HEK293 (cell line): ENCODE results near the gene CLEC12A.

Experiments
- CTCF ChIA-PET: fragments of 350-600 bp; formaldehyde crosslinking; extraction: SDS; loops from one replicate; lab custom pipeline; 2021; ENCODE audit warnings: antibody characterized with exemption; lab: Yijun Ruan, JAX
- POLR2A ChIA-PET: fragments of 300-600 bp; formaldehyde crosslinking; extraction: SDS; loops from one replicate; lab custom pipeline; 2020; ENCODE audit warnings: antibody characterized with exemption, inconsistent platforms; lab: Yijun Ruan, JAX
- H3K27ac ChIP-seq: fragments of 200-500 bp; sonication (Bioruptor generic); 2 replicates; pipeline ENCODE4 v1.5.1; 2014; ENCODE audit warnings: low read depth, low read length, control low read depth, inconsistent platforms; ENCODE audit errors: extremely low read depth
- H3K36me3 ChIP-seq, 2 experiments: fragments of 200-500 bp in 1 of 2; sonication (Bioruptor generic) in 1 of 2; 1 replicate in 1 of 2; 2 replicates in 1 of 2; pipeline ENCODE4 v1.5.1; 2014 to 2017; ENCODE audit warnings: inconsistent platforms in 2 of 2, low read length in 2 of 2; ENCODE audit not compliant: control insufficient read depth in 2 of 2, insufficient read depth in 1 of 2
- H3K4me1 ChIP-seq: fragments of 200-500 bp; sonication (Bioruptor generic); 2 replicates; pipeline ENCODE4 v1.5.1; 2014; ENCODE audit warnings: mild to moderate bottlenecking, low read length, inconsistent platforms; ENCODE audit not compliant: control insufficient read depth, insufficient read depth
- H3K4me3 ChIP-seq: 2 replicates; pipeline ENCODE4 v1.5.1; 2011; ENCODE audit warnings: low read depth, mild to moderate bottlenecking, control low read depth, low read length, moderate library complexity
- H3K9me3 ChIP-seq: fragments of 200-500 bp; sonication (Bioruptor generic); 2 replicates; pipeline ENCODE4 v1.5.1; 2014; ENCODE audit warnings: low read depth, low read length, inconsistent platforms; ENCODE audit not compliant: control insufficient read depth, insufficient read depth
- ATF2 ChIP-seq: fragments of 450-650 bp; formaldehyde crosslinking; IDR thresholded peaks from 2 replicates; pipeline ENCODE4 v1.5.1; 2016; ENCODE audit warnings: missing biosample characterization, missing genetic modification characterization, low read depth
- FEZF1 ChIP-seq: fragments of 450-650 bp; formaldehyde crosslinking; IDR thresholded peaks from 2 replicates; pipeline ENCODE4 v1.5.1; 2016; ENCODE audit warnings: missing biosample characterization, missing genetic modification characterization
- KLF16 ChIP-seq: fragments of 450-650 bp; formaldehyde crosslinking; IDR thresholded peaks from 2 replicates; pipeline ENCODE4 v1.5.1; 2017; ENCODE audit warnings: missing biosample characterization, missing genetic modification characterization
- MYNN ChIP-seq: fragments of 450-650 bp; formaldehyde crosslinking; IDR thresholded peaks from 2 replicates; pipeline ENCODE4 v1.5.1; 2016; ENCODE audit warnings: missing biosample characterization, missing genetic modification characterization, borderline replicate concordance
- ZBTB11 ChIP-seq: fragments of 450-650 bp; formaldehyde crosslinking; conservative IDR thresholded peaks from 2 replicates; pipeline ENCODE4 v1.5.1; 2016; ENCODE audit warnings: low read depth, missing biosample characterization, missing genetic modification characterization
- ZFP3 ChIP-seq: fragments of 450-650 bp; formaldehyde crosslinking; IDR thresholded peaks from 2 replicates; pipeline ENCODE4 v1.5.1; 2016; ENCODE audit warnings: low read depth, missing biosample characterization, missing genetic modification characterization
- ZFP69B ChIP-seq: fragments of 450-650 bp; formaldehyde crosslinking; IDR thresholded peaks from 2 replicates; pipeline ENCODE4 v1.5.1; 2016; ENCODE audit warnings: missing biosample characterization, missing genetic modification characterization
- ZNF148 ChIP-seq: fragments of 450-650 bp; formaldehyde crosslinking; IDR thresholded peaks from 2 replicates; pipeline ENCODE4 v1.5.0; 2017; ENCODE audit warnings: missing biosample characterization, missing genetic modification characterization, borderline replicate concordance
- ZNF174 ChIP-seq: fragments of 450-650 bp; formaldehyde crosslinking; IDR thresholded peaks from 2 replicates; pipeline ENCODE4 v1.5.0; 2017; ENCODE audit warnings: missing biosample characterization, mild to moderate bottlenecking, missing genetic modification characterization
- ZNF175 ChIP-seq: fragments of 450-650 bp; formaldehyde crosslinking; IDR thresholded peaks from 2 replicates; pipeline ENCODE4 v1.5.1; 2016; ENCODE audit warnings: missing biosample characterization, missing genetic modification characterization
- ZNF280D ChIP-seq: fragments of 450-650 bp; formaldehyde crosslinking; IDR thresholded peaks from 2 replicates; pipeline ENCODE4 v1.5.1; 2016; ENCODE audit warnings: missing biosample characterization, missing genetic modification characterization
- ZNF580 ChIP-seq: fragments of 450-650 bp; formaldehyde crosslinking; IDR thresholded peaks from 2 replicates; pipeline ENCODE4 v1.5.1; 2016; ENCODE audit warnings: missing biosample characterization, missing genetic modification characterization
- ZNF596 ChIP-seq: fragments of 450-650 bp; IDR thresholded peaks from 2 replicates; pipeline ENCODE4 v1.5.0; 2018; ENCODE audit warnings: missing biosample characterization, mild to moderate bottlenecking, missing genetic modification characterization, moderate library complexity
- ZNF610 ChIP-seq: fragments of 450-650 bp; formaldehyde crosslinking; IDR thresholded peaks from 2 replicates; pipeline ENCODE4 v1.5.1; 2016; ENCODE audit warnings: missing biosample characterization, missing genetic modification characterization, borderline replicate concordance
- ZSCAN23 ChIP-seq: fragments of 450-650 bp; formaldehyde crosslinking; IDR thresholded peaks from 2 replicates; pipeline ENCODE4 v1.5.1; 2016; ENCODE audit warnings: missing biosample characterization, missing genetic modification characterization
- ZSCAN30 ChIP-seq: fragments of 450-650 bp; IDR thresholded peaks from 2 replicates; pipeline ENCODE4 v1.5.1; 2018; ENCODE audit warnings: missing biosample characterization, mild to moderate bottlenecking, missing genetic modification characterization, moderate library complexity
- ZSCAN4 ChIP-seq: fragments of 450-650 bp; formaldehyde crosslinking; IDR thresholded peaks from 2 replicates; pipeline ENCODE4 v1.5.1; 2017; ENCODE audit warnings: missing biosample characterization, missing genetic modification characterization

CLEC12A gene

GRCh38 chr12:9960590-9960989 lies 10.6 kb upstream of the CLEC12A start:
- H3K36me3 ChIP-seq: no peaks in the 10 kb centered on the region
- no peaks in the 10 kb centered on the region for H3K9me3 ChIP-seq
- no peaks in the 10 kb centered on the region for H3K4me1 ChIP-seq
- H3K27ac ChIP-seq: no peak overlapping the region
- TF ChIP-seq ZNF280D (tag by site-specific recombination): no peak
- TF ChIP-seq ZNF148 (tag by site-specific recombination): no peak
- TF ChIP-seq ZFP3 (tag by site-specific recombination): no peak
- no peak for TF ChIP-seq ZBTB11 (tag by site-specific recombination)
- no peak for TF ChIP-seq ATF2 (tag by site-specific recombination)
- TF ChIP-seq ZNF174 (tag by site-specific recombination): no peak
- TF ChIP-seq MYNN (tag by site-specific recombination): no peak
- TF ChIP-seq ZNF175: no peak
- TF ChIP-seq ZNF610 (tag by site-specific recombination): no peak
- TF ChIP-seq ZSCAN30 (tag by site-specific recombination): no peak
- TF ChIP-seq ZNF580 (tag by site-specific recombination): no peak
- TF ChIP-seq ZFP69B (tag by site-specific recombination): no peak
- TF ChIP-seq ZSCAN23 (tag by site-specific recombination): no peak
- TF ChIP-seq ZSCAN4 (tag by site-specific recombination): no peak
- no peak for TF ChIP-seq FEZF1
- TF ChIP-seq ZNF596 (tag by site-specific recombination): no peak
- no peak for TF ChIP-seq KLF16 (tag by site-specific recombination)
- ChIA-PET POLR2A (no interaction called here), CTCF (no interaction called here)
- H3K4me3 ChIP-seq: no peak overlapping the region
